Measurements from ENCODE around the gene MTF1. TPM values are rescaled to one million over a fixed set of nuclear protein-coding genes. Genes with fewer than 3 reads are reported as not detected.
"Not testable (repeated sequence)": the region's sequence is repeated elsewhere in the genome, so short reads cannot be mapped to it uniquely, and the experiment has no call there.

The MTF1 gene
- total RNA-seq, 1 donor from 2014 or later, result 18.6 TPM

DNA sequence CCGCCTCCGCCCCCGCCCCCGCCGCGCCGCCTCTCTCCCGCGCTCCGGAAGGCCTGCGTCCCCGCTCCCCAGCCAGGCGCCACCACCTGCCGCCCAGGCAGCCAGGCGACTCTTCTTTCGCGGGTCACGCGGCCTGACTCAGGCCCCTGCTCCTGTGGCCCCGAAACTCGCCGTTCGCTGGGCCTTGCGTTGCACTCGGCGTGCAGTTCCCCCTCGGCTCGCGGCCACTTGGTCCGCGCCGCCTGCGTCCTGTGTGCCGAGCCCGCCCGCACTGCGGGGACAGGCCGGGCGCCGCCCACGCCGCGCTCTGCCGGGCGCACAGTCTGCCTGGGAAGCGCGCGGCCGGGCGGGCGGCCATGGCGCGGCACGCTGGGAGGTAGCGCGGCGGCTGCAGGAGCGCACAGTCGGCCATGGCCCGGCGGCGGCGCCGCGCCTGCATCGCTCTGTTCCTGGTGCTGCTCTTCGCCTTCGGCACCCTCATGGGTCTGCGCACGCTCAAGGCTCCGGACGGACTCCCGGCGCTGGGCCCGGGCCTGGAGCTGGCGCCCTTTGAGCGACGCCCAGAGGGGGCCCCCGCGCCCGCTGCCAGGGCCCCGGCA is 65.5 kb downstream of the MTF1 start, which contains the start of gene MANEAL:
MANEAL (plus strand) TSS at position 75 of the 599 bp plus-strand sequence; CDS start at position 411, 336 bp downstream.
- DNase-seq (ENCODE audit: low spot score), result peak; percentile 27

DNA sequence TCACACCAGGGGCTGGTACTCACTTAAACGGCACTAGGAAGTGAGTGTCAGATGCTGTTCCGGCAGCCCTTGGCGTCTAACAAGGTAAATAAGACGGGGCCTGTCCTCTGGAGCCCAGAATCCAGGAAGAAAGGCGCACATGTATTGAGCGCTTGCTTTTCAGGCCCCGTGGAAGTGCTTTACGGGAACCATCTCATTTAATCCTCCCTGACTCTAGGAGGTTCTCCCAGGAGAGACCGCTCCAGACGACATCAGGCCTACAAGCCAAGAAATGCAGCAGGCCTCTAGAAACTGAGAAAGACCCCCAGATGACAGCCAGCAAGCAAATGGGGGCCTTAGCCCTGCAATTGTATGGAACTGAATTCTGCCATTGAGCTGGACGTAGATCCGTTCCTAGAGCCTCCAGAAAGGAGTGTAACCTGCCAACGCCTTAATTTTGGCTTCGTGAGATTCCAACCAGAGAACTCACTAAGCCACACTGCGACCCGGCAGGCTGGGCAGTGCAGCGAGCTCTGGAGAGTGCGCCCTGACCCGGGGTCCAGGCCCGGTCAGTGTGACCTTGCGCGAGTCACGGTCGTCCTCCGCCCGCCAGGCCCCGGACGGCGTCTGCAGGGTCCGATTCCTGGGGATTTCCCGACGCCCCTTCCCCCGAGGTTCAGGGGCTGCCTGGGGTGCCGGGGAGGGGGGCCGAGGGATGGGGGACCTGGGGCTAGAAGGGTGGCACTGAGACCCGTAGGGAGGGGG is 66.3 kb downstream of the MTF1 start:
- DNase-seq (ENCODE audit: low spot score), result no peak

DNA sequence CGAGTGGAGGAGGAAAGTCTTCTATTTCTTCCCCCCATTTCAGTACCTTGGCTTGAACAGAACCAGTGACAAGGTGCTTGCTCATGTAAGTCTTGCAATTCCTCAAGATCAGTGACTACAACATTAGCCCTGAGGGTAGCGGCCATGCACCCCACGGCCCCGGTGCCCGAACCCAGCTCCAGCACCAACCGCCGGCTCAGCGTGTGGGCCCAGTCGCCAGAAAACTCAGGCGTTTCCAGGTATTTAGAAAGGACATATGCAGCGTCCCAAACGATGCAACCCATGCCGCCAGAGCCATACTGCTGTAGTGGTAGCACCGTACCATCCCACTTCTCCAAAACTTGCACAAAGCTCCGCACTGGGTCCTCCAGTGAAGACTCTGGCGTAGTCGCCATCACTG is 76.9 kb downstream of the MTF1 start:
- DNase-seq (ENCODE audit: low spot score), result no peak

DNA sequence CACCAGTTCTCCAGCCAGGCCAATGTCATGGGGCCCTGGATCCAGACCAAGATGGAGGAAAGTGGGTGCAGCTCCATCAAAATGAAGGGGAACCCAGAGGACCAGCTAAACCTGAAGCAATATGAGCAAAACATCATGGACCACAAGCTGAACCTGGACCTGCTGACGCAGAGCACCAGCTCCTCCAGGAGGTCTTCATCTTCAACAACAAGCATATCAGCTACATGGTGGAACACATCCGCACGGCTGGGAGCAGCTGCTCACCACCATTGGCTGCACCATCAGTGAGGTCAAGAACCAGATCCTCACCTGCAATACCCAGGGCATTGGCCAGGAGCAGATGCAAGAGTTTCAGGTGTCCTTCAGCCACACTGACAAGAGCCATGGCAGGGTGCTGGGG is 80.7 kb downstream of the MTF1 start:
- no peak for DNase-seq (ENCODE audit: low spot score)

DNA sequence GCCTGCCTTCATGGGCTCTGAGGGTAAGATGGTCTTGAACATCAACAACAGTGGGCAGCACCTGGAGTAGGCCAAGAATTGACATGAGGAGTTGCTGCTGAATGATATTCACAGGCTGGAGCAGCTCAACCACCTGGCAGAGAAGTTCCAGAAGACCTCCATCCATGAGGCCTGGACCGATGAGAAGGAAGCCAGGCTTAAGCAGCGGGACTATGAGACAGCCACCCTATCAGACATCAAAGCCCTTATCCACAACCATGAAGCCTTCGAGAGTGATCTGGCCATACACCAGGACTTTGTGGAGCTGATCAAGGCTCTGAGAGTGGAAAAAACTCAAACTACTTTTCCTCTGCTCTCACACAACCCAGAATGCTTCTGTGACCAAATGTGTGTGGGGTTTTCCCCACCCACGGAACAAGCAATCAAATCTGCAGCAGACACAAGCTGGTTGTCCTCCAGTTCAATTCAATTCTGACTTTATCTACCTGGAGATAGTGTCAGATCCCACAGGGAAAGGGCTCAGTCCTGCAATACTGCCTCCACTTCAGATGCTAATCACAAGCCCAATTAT is 82.4 kb downstream of the MTF1 start:
- no peak for DNase-seq (ENCODE audit: low spot score)

DNA sequence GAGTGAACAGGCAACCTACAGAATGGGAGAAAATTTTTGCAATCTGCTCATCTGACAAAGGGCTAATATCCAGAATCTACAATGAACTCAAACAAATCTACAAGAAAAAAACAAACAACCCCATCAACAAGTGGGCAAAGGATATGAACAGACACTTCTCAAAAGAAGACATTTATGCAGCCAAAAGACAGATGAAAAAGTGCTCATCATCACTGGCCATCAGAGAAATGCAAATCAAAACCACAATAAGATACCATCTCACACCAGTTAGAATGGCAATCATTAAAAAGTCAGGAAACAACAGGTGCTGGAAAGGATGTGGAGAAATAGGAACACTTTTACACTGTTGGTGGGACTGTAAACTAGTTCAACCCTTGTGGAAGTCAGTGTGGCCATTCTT is 88.0 kb downstream of the MTF1 start:
- not testable (repeated sequence) for DNase-seq (ENCODE audit: low spot score)

DNA sequence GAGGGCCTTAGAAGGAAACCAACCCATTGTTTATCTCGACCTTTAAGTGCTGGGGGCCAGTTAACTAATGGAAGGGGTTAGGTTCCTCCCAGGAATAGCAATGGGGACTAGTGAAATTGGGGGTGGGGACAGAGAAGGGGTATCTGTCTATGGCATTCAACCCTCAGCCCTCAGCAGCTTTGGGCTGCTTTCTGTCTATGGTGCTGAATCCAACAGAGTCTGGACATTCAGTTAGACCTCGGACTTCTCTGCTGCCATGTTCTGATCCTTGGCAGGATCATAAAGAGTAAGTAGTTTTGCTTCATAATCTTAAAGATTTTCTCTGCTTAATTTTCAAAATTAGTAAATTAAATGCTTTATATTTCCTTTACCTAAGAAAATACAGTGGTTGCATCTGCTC is 91.9 kb downstream of the MTF1 start:
- DNase-seq (ENCODE audit: low spot score), result no peak

DNA sequence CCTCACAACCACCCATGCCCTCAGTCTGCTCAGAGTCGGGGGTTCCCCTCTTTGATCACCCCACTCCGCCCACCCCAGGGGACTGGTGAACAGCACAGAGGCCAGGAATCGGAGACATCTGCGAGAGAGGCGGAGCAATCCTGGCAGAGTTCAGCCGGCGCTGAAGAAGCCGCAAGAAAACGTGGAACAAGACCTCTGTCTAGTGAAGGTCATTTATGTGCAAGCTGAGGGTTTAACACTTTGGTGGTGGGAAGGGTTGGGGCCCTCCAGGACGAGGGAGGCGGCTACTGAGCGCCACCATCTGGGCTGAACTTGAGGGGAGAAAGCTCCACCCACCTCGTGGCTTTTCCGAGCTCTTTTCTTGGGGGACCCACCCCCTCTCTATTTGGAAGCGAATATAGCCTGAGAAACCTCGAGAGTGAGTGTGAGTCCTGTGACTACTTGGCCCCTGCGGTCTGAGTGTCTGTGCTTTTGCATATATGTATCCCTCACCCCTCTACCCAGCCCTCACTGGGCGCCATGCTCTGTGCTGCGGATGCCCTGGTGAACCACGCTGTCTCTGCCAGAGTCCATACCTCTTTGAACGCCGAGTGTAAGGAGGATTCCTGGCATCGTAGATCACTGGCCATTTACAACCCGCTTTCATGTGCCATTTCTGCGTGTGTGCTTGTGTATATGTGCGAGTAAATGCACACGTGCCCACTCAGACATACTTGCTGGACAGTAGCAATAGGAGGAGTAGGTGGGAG is 93.3 kb downstream of the MTF1 start:
- DNase-seq (ENCODE audit: low spot score), result no peak

DNA sequence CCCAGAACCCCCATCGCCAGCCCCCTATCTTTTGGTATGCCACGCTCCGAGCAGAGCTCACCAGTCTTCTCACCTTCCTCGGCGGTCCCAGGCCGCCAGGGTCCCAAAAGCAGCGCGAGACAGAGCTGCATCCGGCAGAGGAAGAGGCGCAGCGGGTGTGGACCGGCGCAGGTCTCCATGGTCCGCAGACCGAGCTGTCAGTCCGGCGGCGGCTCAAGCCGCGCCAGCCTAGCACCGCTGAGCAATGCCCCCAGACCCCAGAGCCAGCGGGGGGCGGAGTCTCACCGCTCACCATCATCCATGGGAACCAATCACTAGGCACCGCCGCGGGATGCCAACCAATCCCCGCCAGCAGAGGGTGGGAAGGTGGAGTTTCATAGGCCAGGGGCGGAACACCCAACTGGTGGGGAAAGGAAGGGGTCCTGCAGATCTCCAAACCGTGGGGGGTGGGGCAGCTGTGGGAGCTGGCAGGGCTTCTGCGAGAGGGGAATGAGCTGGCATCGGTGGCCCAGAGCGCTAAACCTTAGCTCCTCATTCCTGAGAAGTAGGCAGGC is 94.4 kb downstream of the MTF1 start, which contains the start of gene EPHA10:
EPHA10 (minus strand) TSS at position 233 of the 554 bp plus-strand sequence; CDS start at position 179, 54 bp downstream.
- DNase-seq (ENCODE audit: low spot score), result no peak

DNA sequence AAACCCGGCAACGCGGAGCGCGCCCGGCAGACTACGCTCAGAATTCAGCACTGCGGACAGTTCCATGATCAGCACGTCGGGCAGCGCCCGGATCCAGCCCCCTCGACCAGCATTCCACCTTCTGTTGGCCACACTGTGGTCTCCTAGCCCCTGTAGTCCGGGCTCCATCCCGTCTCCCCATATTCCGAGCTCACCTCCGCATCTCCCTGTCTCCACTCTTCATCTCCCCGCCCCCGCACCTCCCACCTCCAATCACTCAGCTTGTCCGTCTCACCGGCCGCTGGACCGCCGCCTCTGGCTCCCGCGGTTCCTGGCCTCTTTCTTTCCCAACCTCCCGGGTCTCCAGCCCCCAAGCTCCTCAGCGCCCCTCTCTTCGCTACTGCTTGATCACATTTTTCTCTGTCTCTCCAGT is 95.0 kb downstream of the MTF1 start:
- peak; percentile 26 for DNase-seq (ENCODE audit: low spot score)

DNA sequence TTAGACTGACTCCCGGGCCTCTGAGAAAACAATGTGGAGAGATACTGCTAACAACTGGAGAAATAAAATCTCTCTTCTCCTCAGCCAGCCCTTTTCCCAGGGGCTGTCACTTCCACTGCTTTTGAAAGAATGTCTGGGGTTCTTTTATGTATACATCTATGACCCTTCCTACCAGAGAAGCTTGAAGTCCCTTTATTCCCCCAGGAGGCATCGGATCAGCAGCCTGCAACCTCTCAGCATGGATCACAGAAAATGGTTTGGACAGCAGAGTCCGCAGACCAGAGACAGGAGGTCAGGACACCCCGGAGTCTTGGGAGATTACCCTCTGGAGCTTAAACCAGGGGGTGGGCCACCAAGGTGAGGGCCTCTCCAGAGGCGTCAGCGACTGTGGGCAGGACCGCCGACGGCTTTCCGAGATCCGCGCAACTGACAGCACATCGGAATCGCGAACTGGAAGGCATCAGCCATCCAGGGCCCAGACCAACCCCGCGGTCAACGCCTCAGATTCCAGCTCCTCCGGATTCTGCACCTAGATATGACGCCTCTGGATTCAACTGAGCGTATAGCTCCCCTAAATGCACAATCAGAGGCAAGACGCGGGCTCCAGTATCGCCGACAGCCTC is 95.5 kb downstream of the MTF1 start:
- DNase-seq (ENCODE audit: low spot score), result no peak

DNA sequence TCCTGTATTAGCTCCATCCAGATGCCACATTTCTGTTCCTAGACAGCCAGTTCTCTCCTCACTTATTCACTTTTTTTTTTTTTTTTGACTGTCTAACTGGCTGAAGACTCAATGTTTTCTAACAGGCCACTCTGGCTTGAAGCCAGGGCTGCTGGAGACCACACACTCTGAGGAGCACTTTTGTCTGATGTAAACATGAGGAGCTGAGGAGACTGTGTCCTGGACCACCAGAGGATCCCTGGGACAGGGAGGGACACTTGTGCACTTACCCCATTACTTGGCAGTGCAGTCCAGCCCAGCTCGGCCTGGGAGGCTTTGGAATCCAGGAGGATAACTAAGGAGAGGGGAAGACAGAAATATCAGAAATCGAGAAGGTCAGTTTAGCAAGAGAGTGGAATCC is 96.9 kb downstream of the MTF1 start:
- DNase-seq (ENCODE audit: low spot score), result no peak

DNA sequence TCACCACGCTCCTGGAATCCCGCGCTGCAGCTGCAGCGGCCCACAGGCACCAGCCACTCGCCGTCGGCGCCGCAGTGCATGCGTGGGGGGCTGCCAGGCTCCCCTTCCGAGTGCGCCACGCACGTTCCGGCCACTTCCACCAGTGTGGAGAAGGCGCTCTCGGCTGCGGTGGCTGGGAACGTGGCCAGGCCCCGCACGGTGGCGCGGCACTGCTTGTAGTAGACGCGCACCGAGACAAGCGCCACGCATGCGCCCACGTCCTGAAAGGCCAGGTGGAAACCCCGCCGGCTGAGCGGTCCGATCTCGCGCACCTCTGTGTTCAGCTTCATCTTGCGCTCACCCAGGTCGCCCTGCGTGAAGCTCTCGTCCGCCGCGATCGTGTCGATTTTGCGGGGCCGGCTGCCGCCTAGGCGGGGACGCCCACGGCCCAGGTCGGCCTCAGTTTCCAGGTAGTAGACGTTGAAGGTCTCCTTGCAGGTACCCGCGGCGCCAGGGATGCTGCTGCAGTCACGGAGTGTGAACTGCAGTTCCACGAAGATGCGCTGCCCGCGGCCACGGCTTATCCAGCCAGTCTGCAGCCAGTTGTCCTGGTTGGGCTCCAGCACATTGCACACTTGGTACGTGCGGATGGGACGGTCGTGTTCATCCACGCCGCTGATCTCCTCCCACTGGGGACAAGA is 97.8 kb downstream of the MTF1 start:
- no peak for DNase-seq (ENCODE audit: low spot score)

Other genes starting within 250 kb of the MTF1 start
- 6.0 TPM for gene RSPO1, start 224.7 kb downstream of the MTF1 start, total RNA-seq
- gene CDCA8, start 167.1 kb downstream of the MTF1 start, total RNA-seq, result 2.5 TPM
- 8.5 TPM for gene EPHA10, start 94.5 kb downstream of the MTF1 start, total RNA-seq
- gene MANEAL, start 65.7 kb downstream of the MTF1 start, total RNA-seq, result 6.9 TPM
- gene C1orf122, start 51.8 kb downstream of the MTF1 start, total RNA-seq, result 69.6 TPM
- gene YRDC, start 51.4 kb downstream of the MTF1 start, total RNA-seq, result 11.5 TPM
- 25.8 TPM for gene INPP5B, start 87.5 kb upstream of the MTF1 start, total RNA-seq
- gene SF3A3, start 130.4 kb upstream of the MTF1 start, total RNA-seq, result 39.0 TPM
- gene FHL3, start 145.9 kb upstream of the MTF1 start, total RNA-seq, result 11.2 TPM
- gene UTP11, start 153.1 kb upstream of the MTF1 start, total RNA-seq, result 17.7 TPM
- 0.09 TPM for gene POU3F1, start 187.2 kb upstream of the MTF1 start, total RNA-seq

Measured in mucosa of gallbladder (tissue), 1 donor.